SHP77 treated with DMSO at 0.1 percent for 48 hours (cell line): Measurements from ENCODE around the gene INHBC.
"Not testable (repeated sequence)": the region's sequence is repeated elsewhere in the genome, so short reads cannot be mapped to it uniquely, and the experiment has no call there.

ENCODE experiments used
- DNase-seq: peaks from one replicate; lab custom pipeline; 2025; lab: John Stamatoyannopoulos, UW

The INHBC gene

DNA sequence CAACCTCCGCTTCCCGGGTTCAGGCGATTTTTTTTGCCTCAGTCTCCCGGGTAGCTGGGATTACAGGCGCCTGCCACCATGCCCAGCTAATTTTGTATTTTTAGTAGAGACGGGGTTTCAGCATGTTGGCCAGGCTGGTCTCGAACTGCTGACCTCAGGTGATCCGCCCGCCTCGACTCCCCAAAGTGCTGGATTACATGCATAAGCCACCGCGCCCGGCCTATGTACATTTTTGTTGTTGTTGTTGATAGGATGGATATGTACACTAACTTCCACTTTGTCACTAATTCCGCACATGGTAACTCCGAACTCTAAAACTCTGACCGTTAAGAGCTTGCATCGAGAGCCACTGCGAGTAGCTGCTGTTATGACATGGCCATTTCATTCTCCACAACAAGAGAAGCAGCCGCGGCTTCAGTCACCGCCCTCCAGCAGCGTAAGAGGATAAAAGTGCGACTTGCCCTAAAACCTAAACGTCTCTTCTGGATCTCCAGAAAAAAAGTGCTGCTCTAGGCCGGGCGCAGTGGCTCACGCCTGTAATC, 52.5 kb downstream of the INHBC start:
- no peak for DNase-seq

DNA sequence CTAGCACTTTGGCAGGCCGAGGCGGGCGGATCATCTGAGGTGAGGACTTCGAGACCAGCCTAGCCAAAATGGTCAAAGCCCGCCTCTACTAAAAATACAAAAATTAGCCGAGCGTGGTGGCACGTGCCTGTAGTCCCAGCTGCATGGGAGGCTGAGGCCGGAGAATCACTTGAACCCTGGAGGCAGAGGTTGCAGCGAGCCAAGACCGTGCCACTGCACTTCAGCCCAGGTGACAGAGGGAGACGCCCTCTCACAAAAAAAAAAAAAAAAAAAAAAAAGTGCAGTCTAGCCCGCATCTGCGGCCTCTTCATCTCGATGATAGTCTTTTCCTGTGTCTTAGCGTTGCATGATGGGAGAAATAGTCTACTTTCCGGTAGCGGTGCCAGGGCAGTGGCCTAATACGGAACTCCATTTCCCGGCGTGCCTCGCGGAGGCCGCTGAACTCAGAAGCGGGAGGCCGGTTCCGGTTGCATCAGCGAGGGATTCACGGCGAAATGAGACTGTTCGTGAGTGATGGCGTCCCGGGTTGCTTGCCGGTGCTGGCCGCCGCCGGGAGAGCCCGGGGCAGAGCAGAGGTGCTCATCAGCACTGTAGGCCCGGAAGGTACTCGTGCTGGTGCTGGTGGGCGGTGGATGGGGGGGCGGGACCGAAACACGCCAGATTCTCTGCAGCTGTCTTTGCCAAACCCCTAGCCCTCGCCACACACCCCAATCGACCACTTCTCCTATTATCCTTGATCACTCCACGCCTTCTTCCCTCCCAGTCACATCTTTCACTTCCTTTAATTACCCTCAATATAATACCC, 53.2 kb downstream of the INHBC start, which contains the start of gene MARS1:
Gene MARS1, plus strand, starts transcription at position 472 of the 805 bp plus-strand sequence. Its CDS starts 23 bp downstream, at position 495.
- peak; percentile 97 for DNase-seq

DNA sequence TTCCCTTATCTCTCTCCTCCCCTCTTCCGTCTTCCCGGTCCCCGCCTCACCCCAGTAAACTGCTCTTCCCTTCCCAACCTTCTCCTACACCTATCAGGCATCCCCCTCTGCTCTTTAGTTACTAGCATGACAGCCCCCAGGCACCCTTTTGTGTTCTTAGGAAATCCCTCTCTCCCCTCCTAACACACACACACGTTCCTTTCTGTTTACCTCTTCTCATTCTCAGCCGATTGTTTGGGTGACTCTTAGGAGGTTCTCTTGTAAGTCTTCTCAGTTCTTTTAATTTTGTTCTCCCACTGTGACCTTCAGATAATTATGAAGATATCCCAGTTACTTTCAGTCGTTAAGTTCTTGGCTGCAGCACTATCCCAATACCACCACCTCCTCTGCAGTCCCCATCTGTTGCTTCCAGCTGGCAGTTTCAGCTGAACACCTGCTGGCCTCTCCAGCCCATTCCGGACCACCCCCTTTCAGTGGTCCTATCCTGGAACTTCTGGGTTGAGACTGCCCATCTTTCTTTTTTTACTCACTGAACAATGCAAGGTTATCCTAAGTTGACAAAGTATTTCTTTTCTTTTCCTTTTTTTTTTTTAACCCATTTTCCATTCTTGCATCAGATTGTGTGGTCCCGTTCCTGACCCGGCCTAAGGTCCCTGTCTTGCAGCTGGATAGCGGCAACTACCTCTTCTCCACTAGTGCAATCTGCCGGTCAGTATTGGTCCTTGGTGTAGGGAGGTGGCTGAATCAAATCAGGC, 54.0 kb downstream of the INHBC start:
- no peak for DNase-seq

DNA sequence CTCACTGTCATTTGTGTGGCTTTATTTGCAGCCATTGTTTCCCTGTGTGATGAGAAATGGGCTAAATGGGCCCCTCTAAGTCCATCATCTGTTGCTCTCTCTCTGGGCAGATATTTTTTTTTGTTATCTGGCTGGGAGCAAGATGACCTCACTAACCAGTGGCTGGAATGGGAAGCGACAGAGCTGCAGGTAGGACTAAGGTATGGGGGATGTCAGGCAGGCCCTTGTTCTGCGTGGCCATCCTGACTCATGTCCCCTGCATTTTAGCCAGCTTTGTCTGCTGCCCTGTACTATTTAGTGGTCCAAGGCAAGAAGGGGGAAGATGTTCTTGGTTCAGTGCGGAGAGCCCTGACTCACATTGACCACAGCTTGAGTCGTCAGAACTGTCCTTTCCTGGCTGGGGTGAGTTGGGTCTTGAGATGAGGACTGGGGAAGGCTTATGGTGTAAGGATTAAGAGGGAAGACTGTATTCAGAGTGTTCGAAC, 54.6 kb downstream of the INHBC start:
- DNase-seq = no peak

DNA sequence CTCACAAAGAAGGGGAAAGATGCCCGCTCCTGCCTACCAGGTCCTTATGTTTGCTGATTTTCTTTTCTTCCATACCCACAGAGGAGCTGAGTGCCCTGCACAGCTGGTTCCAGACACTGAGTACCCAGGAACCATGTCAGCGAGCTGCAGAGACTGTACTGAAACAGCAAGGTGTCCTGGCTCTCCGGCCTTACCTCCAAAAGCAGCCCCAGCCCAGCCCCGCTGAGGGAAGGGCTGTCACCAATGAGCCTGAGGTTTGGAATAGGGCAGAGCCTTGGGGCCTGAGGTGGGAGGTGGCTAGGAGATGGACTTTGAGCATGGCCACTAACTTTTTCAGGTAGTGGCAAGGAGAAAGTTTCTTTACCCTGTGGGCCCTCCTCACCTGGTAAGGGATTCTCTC, 55.5 kb downstream of the INHBC start:
- no peak for DNase-seq

DNA sequence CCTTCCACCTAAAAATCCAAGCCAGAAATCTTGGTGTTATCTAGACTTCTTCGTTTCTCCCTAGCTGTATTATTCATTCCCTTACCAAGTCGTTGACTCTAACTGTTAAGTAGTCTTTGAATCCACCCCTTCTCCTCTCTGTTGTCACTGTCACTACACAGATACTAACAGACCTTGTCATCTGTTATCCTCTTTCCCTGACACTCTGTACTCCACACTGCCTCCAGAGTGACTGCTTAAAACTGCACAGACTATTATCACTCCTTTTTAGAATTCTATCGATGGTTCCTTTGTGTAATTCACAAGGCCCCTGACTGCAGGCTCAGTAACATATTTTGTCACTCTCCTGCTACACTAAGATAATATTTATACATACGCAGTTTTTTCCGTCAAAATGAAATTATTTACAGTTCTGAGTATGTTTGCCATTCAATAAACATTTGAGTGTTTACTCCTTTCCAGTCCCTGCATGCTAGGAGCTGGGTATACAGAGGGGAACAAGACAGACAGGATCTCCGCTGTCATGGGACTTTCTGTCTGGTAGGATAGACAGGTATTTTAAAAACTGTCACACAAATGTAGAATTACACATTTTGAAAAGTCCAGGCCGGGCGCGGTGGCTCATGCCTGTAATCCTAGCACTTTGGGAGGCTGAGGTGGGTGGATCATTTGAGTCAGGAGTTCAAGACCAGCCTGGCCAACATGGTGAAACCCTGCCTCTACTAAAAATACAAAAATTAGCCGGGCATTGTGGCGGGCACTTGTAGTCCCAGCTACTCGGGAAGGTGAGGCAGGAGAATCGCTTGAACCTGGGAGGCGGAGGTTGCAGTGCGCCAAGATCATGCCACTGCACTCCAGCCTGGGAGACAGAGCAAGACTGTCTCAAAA, 57.1 kb downstream of the INHBC start:
- DNase-seq = no peak

DNA sequence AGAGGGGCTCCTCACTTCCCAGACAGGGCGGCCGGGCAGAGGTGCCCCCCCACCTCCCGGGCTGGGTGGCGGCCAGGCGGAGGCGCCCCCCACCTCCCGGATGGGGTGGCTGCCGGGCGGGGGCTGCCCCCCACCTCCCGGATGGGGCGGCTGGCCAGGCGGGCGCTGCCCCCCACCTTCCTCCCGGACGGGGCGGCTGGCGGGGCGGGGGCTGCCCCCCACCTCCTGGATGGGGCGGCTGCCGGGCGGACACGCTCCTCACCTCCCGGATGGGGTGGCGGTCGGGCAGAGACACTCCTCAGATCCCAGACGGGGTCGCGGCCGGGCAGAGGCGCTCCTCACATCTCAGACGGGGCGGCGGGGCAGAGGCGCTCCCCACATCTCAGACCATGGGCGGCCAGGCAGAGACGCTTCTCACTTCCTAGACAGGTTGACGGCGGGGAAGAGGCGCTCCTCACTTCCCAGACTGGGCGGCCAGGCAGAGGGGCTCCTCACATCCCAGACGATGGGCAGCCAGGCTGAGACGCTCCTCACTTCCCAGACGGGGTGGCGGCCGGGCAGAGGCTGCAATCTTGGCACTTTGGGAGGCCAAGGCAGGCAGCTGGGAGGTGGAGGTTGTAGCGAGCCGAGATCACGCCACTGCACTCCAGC, 60.6 kb downstream of the INHBC start:
- DNase-seq = not testable (repeated sequence)

DNA sequence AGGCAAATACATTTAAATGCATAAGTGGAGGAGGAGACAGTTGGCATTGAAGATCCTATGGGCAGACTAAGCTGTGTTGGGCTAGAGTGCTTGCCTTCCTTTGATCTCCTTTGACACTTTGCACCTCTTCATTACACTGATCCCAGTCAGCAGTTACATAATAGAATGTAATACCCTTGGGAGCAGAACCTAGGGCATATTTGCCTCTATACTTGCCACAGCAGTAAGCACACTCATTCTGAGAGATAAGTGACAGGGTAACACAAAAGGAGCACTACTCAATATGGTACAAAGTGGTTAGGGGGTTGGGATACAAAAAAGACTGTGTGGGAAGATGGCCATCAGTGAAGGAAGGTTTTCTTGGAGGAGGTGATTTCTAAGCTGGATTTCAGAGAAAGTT, 62.2 kb downstream of the INHBC start:
- DNase-seq = no peak

DNA sequence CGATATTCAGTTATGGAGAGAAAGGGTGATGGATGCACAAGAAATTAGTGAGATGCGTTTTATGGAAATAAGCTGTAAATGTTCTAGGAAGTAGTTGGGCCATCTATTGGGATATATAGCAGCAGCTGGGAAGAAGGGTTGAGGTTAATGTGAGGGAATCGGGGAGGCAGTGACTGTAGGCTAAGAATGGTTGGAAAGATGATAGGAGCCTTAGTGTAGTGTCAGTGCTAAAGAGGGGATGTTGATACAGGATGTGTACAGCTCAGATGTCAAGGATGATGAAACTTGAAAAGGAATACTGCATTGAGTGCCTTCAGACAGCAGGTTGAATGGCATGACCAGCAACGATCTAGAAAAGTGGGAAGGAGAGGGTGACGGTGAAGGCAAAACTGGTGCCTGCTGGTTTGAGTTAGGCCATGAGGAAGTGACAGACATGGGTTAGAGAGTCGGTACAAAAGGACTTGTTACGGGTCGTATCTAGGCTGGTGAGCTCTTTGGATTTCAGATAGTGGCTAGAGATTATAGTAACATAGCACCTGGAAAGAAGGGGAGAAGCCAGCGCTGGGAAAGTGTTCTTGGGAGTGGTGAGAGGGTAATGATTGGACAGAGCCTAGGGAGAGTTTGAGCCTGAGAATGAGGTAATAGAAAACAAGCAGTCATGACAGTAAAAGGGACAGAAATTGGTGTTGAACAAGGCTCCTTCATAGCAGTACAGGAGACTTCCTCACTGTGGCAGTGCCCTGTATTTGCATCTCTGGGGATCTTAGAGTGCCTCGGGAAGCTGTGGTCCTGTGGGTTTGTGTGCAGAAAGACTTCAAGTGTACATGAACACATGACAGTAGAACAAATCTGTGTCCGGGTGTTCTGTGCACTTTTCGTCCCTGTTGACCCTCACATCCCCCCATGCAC, 62.9 kb downstream of the INHBC start:
- no peak for DNase-seq

DNA sequence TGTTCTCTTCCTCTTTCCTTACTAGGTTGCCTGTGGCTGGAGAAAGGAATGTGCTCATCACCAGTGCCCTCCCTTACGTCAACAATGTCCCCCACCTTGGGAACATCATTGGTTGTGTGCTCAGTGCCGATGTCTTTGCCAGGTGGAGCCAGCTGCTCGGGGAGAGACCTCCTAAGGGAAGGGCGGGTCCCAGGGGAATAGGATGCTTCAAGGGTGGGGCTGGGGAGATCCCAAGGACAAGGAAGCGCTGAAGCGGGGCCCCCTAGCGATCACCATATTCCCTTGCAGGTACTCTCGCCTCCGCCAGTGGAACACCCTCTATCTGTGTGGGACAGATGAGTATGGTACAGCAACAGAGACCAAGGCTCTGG, 63.5 kb downstream of the INHBC start:
- no peak for DNase-seq

DNA sequence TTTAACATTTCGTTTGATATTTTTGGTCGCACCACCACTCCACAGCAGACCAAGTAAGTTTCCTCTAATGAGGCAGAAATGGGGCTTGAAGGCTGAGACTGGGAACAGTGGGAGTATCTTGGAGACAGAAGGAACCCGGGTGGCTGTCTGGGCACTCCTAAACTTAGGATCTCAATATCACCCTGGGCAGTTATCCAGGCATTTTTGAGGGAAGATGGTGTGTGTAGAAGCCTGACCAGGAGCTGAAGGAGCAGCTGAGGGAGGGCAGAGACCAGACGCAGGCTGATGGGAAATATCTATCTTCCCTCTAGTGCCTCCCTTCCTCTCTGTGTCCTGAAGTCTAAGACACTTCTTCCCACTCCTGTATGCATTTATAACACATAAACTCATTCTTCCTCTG, 64.0 kb downstream of the INHBC start:
- no peak for DNase-seq

DNA sequence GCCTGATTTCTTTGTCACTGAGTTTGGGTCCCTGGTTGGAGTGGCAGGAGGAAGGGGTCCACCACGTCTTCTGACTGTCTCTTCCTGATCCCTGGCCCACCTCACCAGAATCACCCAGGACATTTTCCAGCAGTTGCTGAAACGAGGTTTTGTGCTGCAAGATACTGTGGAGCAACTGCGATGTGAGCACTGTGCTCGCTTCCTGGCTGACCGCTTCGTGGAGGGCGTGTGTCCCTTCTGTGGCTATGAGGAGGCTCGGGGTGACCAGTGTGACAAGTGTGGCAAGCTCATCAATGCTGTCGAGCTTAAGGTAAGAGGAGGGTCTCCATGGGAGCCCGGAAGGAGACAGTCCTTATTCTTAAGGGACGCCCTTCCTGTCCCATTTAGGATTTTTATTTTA, 65.6 kb downstream of the INHBC start:
- no peak for DNase-seq
